ENCODE measurements around the gene UBIAD1. TPM values are rescaled to one million over a fixed set of nuclear protein-coding genes. Genes with fewer than 3 reads are reported as not detected.
A peak's percentile ranks its signal among the peaks of the same experiment; 100 is the strongest.

UBIAD1 gene
- total RNA-seq (2016; rRNA removed; fragmentation: Illumina TruSeq; extraction: Trizol): 12.5 and 16.9 TPM in 2 replicates
- 6.6 and 9.0 TPM in 2 replicates for total RNA-seq (2016; cell fraction: cytosol; rRNA removed; fragmentation: Illumina TruSeq; extraction: Trizol; ENCODE audit: low read depth)
- total RNA-seq (2016; cell fraction: insoluble cytoplasmic fraction; rRNA removed; fragmentation: Illumina TruSeq; extraction: Trizol): 11.8 and 16.7 TPM in 2 replicates
- total RNA-seq (2016; cell fraction: membrane; rRNA removed; fragmentation: Illumina TruSeq; extraction: Trizol): 16.7 and 19.6 TPM in 2 replicates
- 15.4 and 18.2 TPM in 2 replicates for total RNA-seq (2016; cell fraction: nucleus; rRNA removed; fragmentation: Illumina TruSeq; extraction: Trizol)
- 20.4 and 26.4 TPM in 2 replicates for polyA plus RNA-seq (2011; rRNA removed)
- 26.0 and 30.7 TPM in 2 replicates for polyA plus RNA-seq (2011; cell fraction: cytosol; rRNA removed)
- 13.0 and 15.2 TPM in 2 replicates for polyA plus RNA-seq (2011; cell fraction: nucleus; rRNA removed)
- 16.7 and 21.0 TPM in 2 replicates for polyA plus RNA-seq (2012)
- 10.3 and 13.3 TPM in 2 replicates for polyA plus RNA-seq (2016; cell fraction: cytosol; fragmentation: Illumina TruSeq; extraction: Trizol; ENCODE audit: low read depth)
- polyA plus RNA-seq (2016; cell fraction: insoluble cytoplasmic fraction; fragmentation: Illumina TruSeq; extraction: Trizol; ENCODE audit: low read depth): 14.5 and 14.6 TPM in 2 replicates
- 18.4 and 18.5 TPM in 2 replicates for polyA plus RNA-seq (2016; cell fraction: membrane; fragmentation: Illumina TruSeq; extraction: Trizol; ENCODE audit: low read depth)
- 22.3 and 23.0 TPM in 2 replicates for polyA plus RNA-seq (2016; cell fraction: nucleus; fragmentation: Illumina TruSeq; extraction: Trizol; ENCODE audit: insufficient read depth, low read depth)
- polyA minus RNA-seq (2011; rRNA and poly(A)+ RNA removed; ENCODE audit: low replicate concordance): 82.2 and 86.5 TPM in 2 replicates
- 15.1 and 19.1 TPM in 2 replicates for polyA minus RNA-seq (2011; cell fraction: cytosol; rRNA and poly(A)+ RNA removed)
- polyA minus RNA-seq (2011; cell fraction: nucleus; rRNA and poly(A)+ RNA removed): 20.9 and 32.3 TPM in 2 replicates
- percentile 79 among the genes with signal in this experiment for Bru-seq, nascent RNA
- percentile 82 among the genes with signal in this experiment for BruChase-seq, experiment 1, labeled RNA remaining after a 6-hour chase
- percentile 81 among the genes with signal in this experiment for BruChase-seq, experiment 2, labeled RNA remaining after a 2-hour chase
- long read RNA-seq, experiment 1, transcript UBIAD1-202 (2 exons, 3,646 nt): major isoform, 43 of 50 reads
- long read RNA-seq, experiment 1, partial matches to known transcripts: 0 of 50 reads
- long read RNA-seq, experiment 1, other reads (novel, unspliced or antisense): 6 of 50 reads
- long read RNA-seq, experiment 2, transcript UBIAD1-202 (2 exons, 3,646 nt): major isoform, 126 of 156 reads
- long read RNA-seq, experiment 2, partial matches to known transcripts: 29 of 156 reads
- long read RNA-seq, experiment 2, other reads (novel, unspliced or antisense): 0 of 156 reads

- peaks cover 56% of the 10 kb centered on the region for H3K4me1 ChIP-seq (ENCODE audit: insufficient read depth, low read length)
- no peaks in the 10 kb centered on the region for H4K20me1 ChIP-seq (ENCODE audit: insufficient read depth, low read length)
- H3K27me3 ChIP-seq (ENCODE audit: control insufficient read depth in 1 of 2, insufficient read depth in 2 of 2, low read length in 2 of 2): no peaks in the 10 kb centered on the region; a peak in 1 of 5 replicates
- H3K36me3 ChIP-seq (replicated peaks in 1 of 2; ENCODE audit: control insufficient read depth in 1 of 2, insufficient read depth in 2 of 2, low read length in 2 of 2): no peaks in the 10 kb centered on the region; a peak in 1 of 5 replicates
- H3K4me2 ChIP-seq (ENCODE audit: low read depth, low read length): peak within 1 kb of the TSS; percentile 81
- WGBS (ENCODE audit: low lambda C conversion rate): 4% methylated on average over 32 of the region's 64 CpGs
- peaks cover 29% of the 10 kb centered on the region for H3K79me2 ChIP-seq (ENCODE audit: insufficient read depth, low read length)
- ChIA-PET POLR2A (interaction anchor here (0.5 to 5.0 kb wide), 11 partner anchors 8 to 464 kb away, joined by 3 to 89 read pairs (median 4); partner anchors contain the start of gene MTOR), CTCF (ENCODE audit: low intra/inter-chr PET ratio, low total read pairs) (no interaction called here)
- H3K4me3 ChIP-seq (replicated peaks in 1 of 3; ENCODE audit: insufficient read depth in 1 of 3, low read depth in 2 of 3, low read length in 3 of 3): peak within 1 kb of the TSS; percentile 78 to 95 (median 83)
- no peak within 1 kb of the TSS for H2AFZ ChIP-seq (ENCODE audit: low read length)
- peak within 1 kb of the TSS; percentile 98 for H3K27ac ChIP-seq (ENCODE audit: extremely low read length, insufficient read depth, low read length)
- ATAC-seq (peak; percentile 89), FAIRE-seq (no peak), DNase-seq (ENCODE audit: low spot score) (peak; percentile 66)
- no peaks in the 10 kb centered on the region for H3K9me3 ChIP-seq (ENCODE audit: low read length)
- no TSS peak for BruUV-seq (replicated peaks)
- peak within 1 kb of the TSS; percentile 99 for H3K9ac ChIP-seq (ENCODE audit: insufficient read depth, low read depth, low read length)
- intact Hi-C loops (cut with micrococcal nuclease; ENCODE audit: unreplicated experiment): no loop called here
- in situ Hi-C loops (cut with HindIII; ENCODE audit: extremely low pct_ligation_motif_present, low pct_unique_long_range_greater_than_20kb): no loop called here
- TF ChIP-seq ZNF331 (CRISPR knock-in tag; IDR thresholded peaks at IDR 0.05) (peak; percentile 21; the same call in 1 of the 2 replicates), THAP7 (CRISPR knock-in tag; IDR thresholded peaks at IDR 0.05) (peak; percentile 90), WIZ (CRISPR knock-in tag; IDR thresholded peaks at IDR 0.05) (no peak), SKI (IDR thresholded peaks at IDR 0.05; ENCODE audit: partially characterized antibody) (peak; percentile 45), ZNF768 (CRISPR knock-in tag; IDR thresholded peaks at IDR 0.05) (peak; percentile 64; the same call in 1 of the 2 replicates), ADNP (CRISPR knock-in tag; IDR thresholded peaks at IDR 0.05) (no peak), ZNF225 (CRISPR knock-in tag; IDR thresholded peaks at IDR 0.05) (peak; percentile 70), MIXL1 (CRISPR knock-in tag; IDR thresholded peaks at IDR 0.05) (no peak), TOE1 (CRISPR knock-in tag; IDR thresholded peaks at IDR 0.05) (no peak), CENPT (CRISPR knock-in tag; IDR thresholded peaks at IDR 0.05; ENCODE audit: low read depth) (no peak), RXRB (CRISPR knock-in tag; IDR thresholded peaks at IDR 0.05; ENCODE audit: borderline replicate concordance) (peak; percentile 44), HNF1B (CRISPR knock-in tag; IDR thresholded peaks at IDR 0.05) (peak; percentile 57; the same call in 1 of the 2 replicates), ZFP36L1 (CRISPR knock-in tag; IDR thresholded peaks at IDR 0.05) (0 out of 2 replicates have a peak, but pooled peaks have one; percentile 65), SNRNP70 (IDR thresholded peaks at IDR 0.05; ENCODE audit: low read depth, low read length) (no peak), ZIK1 (CRISPR knock-in tag; IDR thresholded peaks at IDR 0.05; ENCODE audit: borderline replicate concordance, low read depth) (no peak)
Measured at GRCh38 chr1:11272832-11273594, at the start of gene UBIAD1. TSS of gene UBIAD1 (plus strand) at chr1:11273198. CDS start at chr1:11273532, 334 bp downstream.

Data from HepG2 (cell line).